ENCODE data around the gene TTLL11. TPM values are rescaled to one million over a fixed set of nuclear protein-coding genes. Genes with fewer than 3 reads are reported as not detected.

TTLL11 gene
- total RNA-seq, 1 donor from 2014 or later: 0.75 TPM

- Mint-ChIP-seq H3K4me1 (peaks cover 74% of the 10 kb centered on the region), H3K27me3 (ENCODE audit: insufficient read depth, low read depth) (peaks cover 25% of the 10 kb centered on the region), H3K36me3 (no peaks in the 10 kb centered on the region), H3K4me3 (peak overlapping the region; percentile 7), H3K27ac (peak overlapping the region; percentile 88), H3K9me3 (no peaks in the 10 kb centered on the region)
- Histone ChIP-seq H3K9ac (no peak overlapping the region), H3F3A (ENCODE audit: low read depth) (no peaks in the 10 kb centered on the region), H4K20me1 (ENCODE audit: low read depth) (no peaks in the 10 kb centered on the region), H3K4me3 (no peak overlapping the region), H3K36me3 (no peaks in the 10 kb centered on the region), H3K4me1 (peaks cover 21% of the 10 kb centered on the region), H3K9me3 (ENCODE audit: low read depth) (no peaks in the 10 kb centered on the region), H3K79me2 (ENCODE audit: low read depth) (no peaks in the 10 kb centered on the region), H3K27ac (no peak overlapping the region), H3K27me3 (no peaks in the 10 kb centered on the region), H2AFZ (replicated peaks) (no peak overlapping the region), H3K4me2 (no peak overlapping the region)
- DNase-seq (ENCODE audit: low spot score): no peak
- TF ChIP-seq EZH2 (IDR thresholded peaks at IDR 0.05) (no peak), EZH2phosphoT487 (IDR thresholded peaks at IDR 0.05) (no peak), CTCF (IDR thresholded peaks at IDR 0.05) (no peak)
Measured at GRCh38 chr9:121888438-121888775, 204.7 kb downstream of the TTLL11 start.

- Histone ChIP-seq H3K4me1 (peaks cover 24% of the 10 kb centered on the region), H3K4me2 (no peak overlapping the region)
Measured at GRCh38 chr9:121887553-121888437, 205.3 kb downstream of the TTLL11 start.

GRCh38 chr9:121886759-121887485 is 206.2 kb downstream of the TTLL11 start:
- Mint-ChIP-seq H3K9me3 (no peaks in the 10 kb centered on the region), H3K27ac (no peak overlapping the region), H3K27me3 (ENCODE audit: insufficient read depth, low read depth) (peaks cover 31% of the 10 kb centered on the region), H3K4me3 (no peak overlapping the region), H3K4me1 (peaks cover 87% of the 10 kb centered on the region), H3K36me3 (no peaks in the 10 kb centered on the region)
- Histone ChIP-seq H3K79me2 (ENCODE audit: low read depth) (no peaks in the 10 kb centered on the region), H3K27ac (no peak overlapping the region), H4K20me1 (ENCODE audit: low read depth) (no peaks in the 10 kb centered on the region), H3F3A (ENCODE audit: low read depth) (no peaks in the 10 kb centered on the region), H3K4me2 (no peak overlapping the region), H3K4me1 (peaks cover 24% of the 10 kb centered on the region), H3K4me3 (no peak overlapping the region), H2AFZ (replicated peaks) (no peak overlapping the region), H3K9me3 (ENCODE audit: low read depth) (no peaks in the 10 kb centered on the region), H3K9ac (no peak overlapping the region), H3K27me3 (no peaks in the 10 kb centered on the region), H3K36me3 (no peaks in the 10 kb centered on the region)
- DNase-seq (ENCODE audit: low spot score): no peak
- no peak for TF ChIP-seq EZH2 (IDR thresholded peaks at IDR 0.05)
- no peak for TF ChIP-seq CTCF (IDR thresholded peaks at IDR 0.05)
- no peak for TF ChIP-seq EZH2phosphoT487 (IDR thresholded peaks at IDR 0.05)

More at GRCh38 chr9:121887553-121888437, 205.3 kb downstream of the TTLL11 start:
- H4K20me1 ChIP-seq (ENCODE audit: low read depth): no peaks in the 10 kb centered on the region
- no peaks in the 10 kb centered on the region for H3K9me3 ChIP-seq (ENCODE audit: low read depth)
- H3K79me2 ChIP-seq (ENCODE audit: low read depth): no peaks in the 10 kb centered on the region
- no peak overlapping the region for H3K4me3 ChIP-seq
- DNase-seq (ENCODE audit: low spot score): no peak
- Mint-ChIP-seq H3K27ac (peak overlapping the region; percentile 88), H3K27me3 (ENCODE audit: insufficient read depth, low read depth) (peaks cover 25% of the 10 kb centered on the region), H3K36me3 (no peaks in the 10 kb centered on the region), H3K4me3 (peak overlapping the region; percentile 33), H3K9me3 (no peaks in the 10 kb centered on the region), H3K4me1 (peaks cover 80% of the 10 kb centered on the region)
- H3K9ac ChIP-seq: no peak overlapping the region
- TF ChIP-seq CTCF (IDR thresholded peaks at IDR 0.05) (no peak), EZH2phosphoT487 (IDR thresholded peaks at IDR 0.05) (no peak), EZH2 (IDR thresholded peaks at IDR 0.05) (no peak)
- H3K36me3 ChIP-seq: no peaks in the 10 kb centered on the region
- no peaks in the 10 kb centered on the region for H3K27me3 ChIP-seq
- no peak overlapping the region for H2AFZ ChIP-seq (replicated peaks)
- H3F3A ChIP-seq (ENCODE audit: low read depth): no peaks in the 10 kb centered on the region
- H3K27ac ChIP-seq: no peak overlapping the region

Measured in neural progenitor cell (in vitro differentiated cells).